Neural cell (in vitro differentiated cells): ENCODE measurements around the gene PTPRR. TPM values are rescaled to one million over a fixed set of nuclear protein-coding genes. Genes with fewer than 3 reads are reported as not detected.

Experiments
- H2AFZ ChIP-seq: fragments of 200-600, 300-800 bp; sonication (generic), shearing (Covaris generic); 2 replicates; pipeline ENCODE4 v1.6.0; 2014; ENCODE audit warnings: low read depth, mild to moderate bottlenecking, antibody characterized with exemption, low read length, moderate library complexity
- H3F3A ChIP-seq: fragments of 200-600 bp; shearing (Covaris generic); 2 replicates; pipeline ENCODE4 v1.6.1; 2016; ENCODE audit warnings: mild to moderate bottlenecking, moderate library complexity, mixed read lengths, antibody characterized with exemption, low read length; ENCODE audit not compliant: insufficient read depth, poor library complexity, severe bottlenecking
- H3K27ac ChIP-seq: fragments of 200-600, 300-800 bp; sonication (generic), shearing (Covaris generic); 2 replicates; pipeline ENCODE4 v1.5.1; 2014; ENCODE audit warnings: mild to moderate bottlenecking, low read length, moderate library complexity
- H3K27me3 ChIP-seq: fragments of 300-800, 200-600 bp; sonication (generic), shearing (Covaris generic); 2 replicates; pipeline ENCODE4 v1.6.0; 2014; ENCODE audit warnings: mild to moderate bottlenecking, low read depth, low read length, moderate library complexity; ENCODE audit not compliant: insufficient read depth
- H3K36me3 ChIP-seq: fragments of 300-800, 200-600 bp; sonication (generic), shearing (Covaris generic); 2 replicates; pipeline ENCODE4 v1.5.1; 2014; ENCODE audit warnings: mild to moderate bottlenecking, antibody characterized with exemption, low read length, moderate library complexity; ENCODE audit not compliant: insufficient read depth
- H3K4me2 ChIP-seq: fragments of 300-800, 200-600 bp; sonication (generic), shearing (Covaris generic); 2 replicates; pipeline ENCODE4 v1.6.0; 2014; ENCODE audit warnings: mild to moderate bottlenecking, low read length
- H3K4me3 ChIP-seq: fragments of 300-800, 200-600 bp; sonication (generic), shearing (Covaris generic); 2 replicates; pipeline ENCODE4 v1.5.1; 2014; ENCODE audit warnings: mild to moderate bottlenecking, low read length, moderate library complexity
- H3K79me2 ChIP-seq: fragments of 200-600 bp; shearing (Covaris generic); replicated peaks from 2 replicates; pipeline ENCODE4 v1.6.0; 2014; ENCODE audit warnings: mild to moderate bottlenecking, low read length, moderate library complexity; ENCODE audit not compliant: insufficient read depth
- H3K9ac ChIP-seq: fragments of 300-800, 200-600 bp; sonication (generic), shearing (Covaris generic); 2 replicates; pipeline ENCODE4 v1.6.1; 2016; ENCODE audit warnings: mild to moderate bottlenecking, low read length, mixed read lengths
- H3K9me2 ChIP-seq: fragments of 200-600 bp; shearing (Covaris generic); 2 replicates; pipeline ENCODE4 v1.6.1; 2016; ENCODE audit warnings: mild to moderate bottlenecking, low read length, mixed read lengths; ENCODE audit not compliant: insufficient read depth
- H3K9me3 ChIP-seq: fragments of 200-600, 300-800 bp; sonication (generic), shearing (Covaris generic); 2 replicates; pipeline ENCODE4 v1.6.1; 2016; ENCODE audit warnings: mild to moderate bottlenecking, mixed run types, low read length, moderate library complexity, mixed read lengths
- H4K20me1 ChIP-seq: fragments of 200-600 bp; shearing (Covaris generic); 2 replicates; pipeline ENCODE4 v1.6.1; 2016; ENCODE audit warnings: mild to moderate bottlenecking, mixed run types; ENCODE audit not compliant: insufficient read depth
- EP300 ChIP-seq: fragments of 450-650 bp; conservative IDR thresholded peaks from 2 replicates; pipeline ENCODE4 v1.6.1; 2014; ENCODE audit warnings: antibody characterized with exemption, mild to moderate bottlenecking, moderate library complexity; ENCODE audit not compliant: poor library complexity, severe bottlenecking
- EZH2 ChIP-seq: fragments of 200-600, 300-800 bp; shearing (Covaris generic), sonication (generic); IDR thresholded peaks from 2 replicates; pipeline ENCODE4 v1.6.1; 2014; ENCODE audit warnings: antibody characterized with exemption, low read length, borderline replicate concordance, mild to moderate bottlenecking; ENCODE audit not compliant: insufficient read depth, poor library complexity, severe bottlenecking
- MXI1 ChIP-seq: fragments of 450-650 bp; conservative IDR thresholded peaks from 2 replicates; pipeline ENCODE4 v1.6.1; 2014; ENCODE audit warnings: antibody characterized with exemption, mild to moderate bottlenecking; ENCODE audit not compliant: poor library complexity, severe bottlenecking
- POLR2AphosphoS5 ChIP-seq: IDR thresholded peaks from 2 replicates; pipeline ENCODE4 v1.6.1; 2012
- RAD21 ChIP-seq: fragments of 450-650 bp; conservative IDR thresholded peaks from 2 replicates; pipeline ENCODE4 v1.6.1; 2014; ENCODE audit warnings: antibody characterized with exemption, mild to moderate bottlenecking, moderate library complexity
- SMC3 ChIP-seq: fragments of 450-650 bp; conservative IDR thresholded peaks from 2 replicates; pipeline ENCODE4 v1.6.1; 2014; ENCODE audit warnings: antibody characterized with exemption, mild to moderate bottlenecking, moderate library complexity; ENCODE audit not compliant: poor library complexity
- TAF1 ChIP-seq: IDR thresholded peaks from 2 replicates; pipeline ENCODE4 v1.6.1; 2012; ENCODE audit warnings: low read depth
- polyA plus RNA-seq: library from polyadenylated mRNA; depleted of rRNA; stranded (reverse); fragments of >200 nt; gene quantifications from 2 replicates; pipeline ENCODE4 v1.2.3, GENCODE V29; 2014
- TF ChIP-seq, protein P1 (sequence below): IDR thresholded peaks from 2 replicates; pipeline ENCODE4 v1.6.1; 2012; ENCODE audit warnings: borderline replicate concordance
- TF ChIP-seq, protein P2 (sequence below): fragments of 450-650 bp; IDR thresholded peaks from 2 replicates; pipeline ENCODE4 v1.5.1; 2014; ENCODE audit warnings: antibody characterized with exemption, mild to moderate bottlenecking, moderate library complexity; ENCODE audit not compliant: poor library complexity, severe bottlenecking

PTPRR gene
- polyA plus RNA-seq, 1 donor from 2014 or later, result 2.2 TPM

GRCh38 chr12:70626180-70626579, 294.4 kb downstream of the PTPRR start:
- Histone ChIP-seq H3K9ac (no peak overlapping the region), H3K4me2 (no peak overlapping the region), H3K9me3 (no peaks in the 10 kb centered on the region), H3K4me3 (no peak overlapping the region), H3K36me3 (no peaks in the 10 kb centered on the region), H4K20me1 (no peaks in the 10 kb centered on the region), H3K79me2 (no peaks in the 10 kb centered on the region), H3K27ac (no peak overlapping the region), H3F3A (no peaks in the 10 kb centered on the region), H2AFZ (no peak overlapping the region), H3K27me3 (no peaks in the 10 kb centered on the region), H3K9me2 (no peaks in the 10 kb centered on the region)
- TF ChIP-seq TAF1 (no peak), EP300 (no peak), EZH2 (no peak), POLR2AphosphoS5 (no peak), MXI1 (no peak), RAD21 (no peak), SMC3 (no peak)
- TF ChIP-seq, protein P1, sequence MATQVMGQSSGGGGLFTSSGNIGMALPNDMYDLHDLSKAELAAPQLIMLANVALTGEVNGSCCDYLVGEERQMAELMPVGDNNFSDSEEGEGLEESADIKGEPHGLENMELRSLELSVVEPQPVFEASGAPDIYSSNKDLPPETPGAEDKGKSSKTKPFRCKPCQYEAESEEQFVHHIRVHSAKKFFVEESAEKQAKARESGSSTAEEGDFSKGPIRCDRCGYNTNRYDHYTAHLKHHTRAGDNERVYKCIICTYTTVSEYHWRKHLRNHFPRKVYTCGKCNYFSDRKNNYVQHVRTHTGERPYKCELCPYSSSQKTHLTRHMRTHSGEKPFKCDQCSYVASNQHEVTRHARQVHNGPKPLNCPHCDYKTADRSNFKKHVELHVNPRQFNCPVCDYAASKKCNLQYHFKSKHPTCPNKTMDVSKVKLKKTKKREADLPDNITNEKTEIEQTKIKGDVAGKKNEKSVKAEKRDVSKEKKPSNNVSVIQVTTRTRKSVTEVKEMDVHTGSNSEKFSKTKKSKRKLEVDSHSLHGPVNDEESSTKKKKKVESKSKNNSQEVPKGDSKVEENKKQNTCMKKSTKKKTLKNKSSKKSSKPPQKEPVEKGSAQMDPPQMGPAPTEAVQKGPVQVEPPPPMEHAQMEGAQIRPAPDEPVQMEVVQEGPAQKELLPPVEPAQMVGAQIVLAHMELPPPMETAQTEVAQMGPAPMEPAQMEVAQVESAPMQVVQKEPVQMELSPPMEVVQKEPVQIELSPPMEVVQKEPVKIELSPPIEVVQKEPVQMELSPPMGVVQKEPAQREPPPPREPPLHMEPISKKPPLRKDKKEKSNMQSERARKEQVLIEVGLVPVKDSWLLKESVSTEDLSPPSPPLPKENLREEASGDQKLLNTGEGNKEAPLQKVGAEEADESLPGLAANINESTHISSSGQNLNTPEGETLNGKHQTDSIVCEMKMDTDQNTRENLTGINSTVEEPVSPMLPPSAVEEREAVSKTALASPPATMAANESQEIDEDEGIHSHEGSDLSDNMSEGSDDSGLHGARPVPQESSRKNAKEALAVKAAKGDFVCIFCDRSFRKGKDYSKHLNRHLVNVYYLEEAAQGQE, result no peak
- TF ChIP-seq, protein P2, sequence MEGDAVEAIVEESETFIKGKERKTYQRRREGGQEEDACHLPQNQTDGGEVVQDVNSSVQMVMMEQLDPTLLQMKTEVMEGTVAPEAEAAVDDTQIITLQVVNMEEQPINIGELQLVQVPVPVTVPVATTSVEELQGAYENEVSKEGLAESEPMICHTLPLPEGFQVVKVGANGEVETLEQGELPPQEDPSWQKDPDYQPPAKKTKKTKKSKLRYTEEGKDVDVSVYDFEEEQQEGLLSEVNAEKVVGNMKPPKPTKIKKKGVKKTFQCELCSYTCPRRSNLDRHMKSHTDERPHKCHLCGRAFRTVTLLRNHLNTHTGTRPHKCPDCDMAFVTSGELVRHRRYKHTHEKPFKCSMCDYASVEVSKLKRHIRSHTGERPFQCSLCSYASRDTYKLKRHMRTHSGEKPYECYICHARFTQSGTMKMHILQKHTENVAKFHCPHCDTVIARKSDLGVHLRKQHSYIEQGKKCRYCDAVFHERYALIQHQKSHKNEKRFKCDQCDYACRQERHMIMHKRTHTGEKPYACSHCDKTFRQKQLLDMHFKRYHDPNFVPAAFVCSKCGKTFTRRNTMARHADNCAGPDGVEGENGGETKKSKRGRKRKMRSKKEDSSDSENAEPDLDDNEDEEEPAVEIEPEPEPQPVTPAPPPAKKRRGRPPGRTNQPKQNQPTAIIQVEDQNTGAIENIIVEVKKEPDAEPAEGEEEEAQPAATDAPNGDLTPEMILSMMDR, result no peak

DNA sequence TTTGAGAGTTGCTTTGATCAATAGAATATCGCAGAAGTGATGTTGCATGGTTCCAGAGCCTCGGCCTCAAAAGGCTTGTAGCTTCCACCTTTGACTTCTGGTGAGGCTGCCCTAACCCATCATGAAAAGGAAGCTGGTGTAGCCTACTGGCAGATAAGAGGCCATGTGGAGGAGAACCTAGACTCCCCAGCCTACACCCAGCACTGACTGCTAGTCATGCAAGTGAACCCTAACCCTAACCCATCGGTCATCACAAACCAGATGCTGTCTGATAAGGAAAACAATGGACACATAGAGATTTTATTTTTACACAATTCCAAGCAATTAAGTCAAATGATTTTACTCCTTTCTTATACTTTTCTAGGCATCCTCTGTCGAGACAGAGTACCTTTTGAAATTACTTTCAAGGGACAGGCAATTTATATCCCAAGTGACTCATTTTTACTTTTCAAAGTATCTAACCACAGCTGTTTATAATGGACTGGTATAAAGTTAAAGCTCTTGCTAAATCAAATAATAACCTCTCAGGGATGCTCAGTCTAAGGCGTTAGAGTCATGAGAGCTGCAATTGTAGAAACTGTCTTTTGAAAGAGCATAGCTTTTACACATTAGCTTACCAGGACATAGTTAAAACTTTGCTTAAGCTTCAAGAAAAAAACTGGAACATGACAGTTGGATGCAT, 300.9 kb downstream of the PTPRR start:
- no peaks in the 10 kb centered on the region for H3K36me3 ChIP-seq
- no peak overlapping the region for H3K4me2 ChIP-seq
- no peaks in the 10 kb centered on the region for H3K9me3 ChIP-seq
- no peaks in the 10 kb centered on the region for H3K27me3 ChIP-seq
- no peak overlapping the region for H2AFZ ChIP-seq
- H3F3A ChIP-seq, result no peaks in the 10 kb centered on the region
- no peak for TF ChIP-seq RAD21
- TF ChIP-seq, protein P2, result no peak
- TF ChIP-seq SMC3, result no peak
- TF ChIP-seq POLR2AphosphoS5, result no peak
- no peak for TF ChIP-seq EP300
- no peak for TF ChIP-seq TAF1
- TF ChIP-seq, protein P1, result no peak
- no peak overlapping the region for H3K27ac ChIP-seq
- H3K9ac ChIP-seq, result no peak overlapping the region
- no peaks in the 10 kb centered on the region for H4K20me1 ChIP-seq
- no peak overlapping the region for H3K4me3 ChIP-seq
- no peaks in the 10 kb centered on the region for H3K9me2 ChIP-seq
- no peaks in the 10 kb centered on the region for H3K79me2 ChIP-seq
